Stimulated activated CD4-positive, alpha-beta T cell treated with anti-CD3 and anti-CD28 coated beads, TNF-alpha, amount 100 ng/mL, for 1 hour (primary cell): ENCODE measurements around the gene AMPD3.
"Not testable (repeated sequence)": the region's sequence is repeated elsewhere in the genome, so short reads cannot be mapped to it uniquely, and the experiment has no call there.

Experiments used
- DNase-seq, 3 donors: peaks; one replicate each; pipeline ENCODE4 v3.0.0-alpha.2; 2020; ENCODE audit warnings: low read depth in 3 of 3, low spot score in 1 of 3

The AMPD3 gene

GRCh38 chr11:10436683-10437082 lies 18.4 kb upstream of the AMPD3 start:
- not testable (repeated sequence) for DNase-seq

- no peak for DNase-seq
Observed at GRCh38 chr11:10438458-10438857, 16.6 kb upstream of the AMPD3 start.

GRCh38 chr11:10439351-10439750 lies 15.7 kb upstream of the AMPD3 start:
- DNase-seq, result no peak

GRCh38 chr11:10439924-10440323 lies 15.1 kb upstream of the AMPD3 start:
- DNase-seq, result no peak

DNA sequence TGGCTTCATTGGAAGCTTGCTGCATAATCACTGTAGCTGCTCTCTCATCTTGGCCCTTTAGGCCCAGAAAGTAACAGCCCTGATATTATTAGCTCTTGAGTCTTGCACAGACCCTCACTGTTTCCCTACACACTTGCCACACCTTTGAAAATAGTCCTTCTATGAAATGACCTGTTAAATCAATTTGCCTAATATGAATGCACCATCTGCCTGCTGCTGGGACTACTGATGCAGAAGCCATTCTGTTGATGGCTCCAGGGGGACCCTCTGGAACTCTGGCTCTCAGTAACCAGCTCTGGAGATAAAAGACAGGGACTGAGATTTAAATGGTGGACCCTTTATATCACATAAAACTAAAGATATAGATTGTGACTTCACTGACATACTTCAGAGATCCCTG lies 14.7 kb upstream of the AMPD3 start:
- DNase-seq, result no peak

GRCh38 chr11:10441091-10441490 lies 14.0 kb upstream of the AMPD3 start:
- DNase-seq, result no peak

DNA sequence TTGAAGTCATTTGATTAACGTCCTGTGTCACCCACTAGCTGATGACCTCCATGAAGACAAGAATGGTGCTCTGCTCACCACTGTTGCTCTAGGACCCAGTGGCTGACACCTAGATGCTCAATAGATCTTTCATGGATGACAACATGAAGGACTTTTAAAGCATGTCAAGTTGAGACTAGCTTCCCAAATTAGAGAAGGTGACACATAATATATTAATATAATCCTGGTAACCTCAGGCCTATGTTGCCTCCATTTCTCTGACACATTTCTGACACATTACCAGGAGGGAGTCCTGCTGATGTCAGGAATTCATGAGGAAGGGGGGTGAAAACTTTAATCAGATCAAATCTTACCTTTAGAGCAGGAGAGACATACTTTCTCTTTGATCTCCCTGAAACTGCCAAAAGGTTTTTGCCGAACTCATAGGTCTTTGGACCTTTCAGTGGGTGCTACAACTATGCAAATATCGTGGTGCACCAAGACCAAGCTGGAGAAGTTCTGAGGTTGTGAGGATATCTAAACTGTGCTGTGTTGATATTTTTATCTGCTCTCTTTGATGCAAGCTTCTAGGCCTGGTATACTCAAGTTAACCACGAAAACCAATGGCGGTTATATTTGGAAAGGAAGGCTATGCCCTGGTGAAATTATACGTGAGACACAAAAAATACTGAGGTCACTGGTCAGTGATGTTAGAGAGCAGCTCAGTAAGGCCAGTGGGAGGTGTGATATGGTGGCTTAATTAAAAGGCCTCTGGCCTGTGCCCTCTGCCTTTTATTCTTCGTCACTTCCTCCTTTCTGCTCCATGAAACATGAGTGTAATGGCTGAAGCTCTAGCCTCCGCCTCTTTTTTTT lies 13.2 kb upstream of the AMPD3 start:
- DNase-seq, result no peak

GRCh38 chr11:10443152-10443551 lies 11.9 kb upstream of the AMPD3 start:
- no peak for DNase-seq

- DNase-seq, result no peak
Observed at GRCh38 chr11:10443721-10444235, 11.3 kb upstream of the AMPD3 start.

DNA sequence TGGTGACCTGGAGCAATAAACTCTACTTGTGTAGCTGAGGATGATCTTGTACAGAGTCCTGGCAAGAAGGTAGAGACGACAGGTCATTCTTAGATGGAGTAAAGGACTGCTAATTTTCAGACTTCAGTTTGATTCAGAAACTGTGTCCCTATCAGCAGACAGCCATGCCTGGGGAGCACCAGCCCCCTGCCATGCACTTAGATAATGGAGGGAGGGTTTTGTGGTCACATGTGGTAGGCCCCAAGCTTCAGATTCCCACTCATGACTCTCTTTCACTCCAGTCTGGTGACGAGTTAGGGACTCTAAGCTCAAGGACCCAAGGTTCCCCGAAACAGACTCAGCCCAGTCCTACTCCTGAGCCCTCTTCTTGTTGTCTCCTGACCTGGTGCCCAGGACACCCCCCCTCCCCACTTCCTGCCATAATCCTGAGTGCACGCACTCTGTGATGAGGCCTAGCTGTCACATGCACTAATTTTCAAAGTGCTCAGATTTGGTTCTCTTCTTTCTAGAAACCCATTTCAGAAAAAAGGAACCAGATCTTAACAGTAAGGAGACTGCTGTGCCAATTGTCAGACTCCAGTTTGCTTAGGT lies 10.2 kb upstream of the AMPD3 start:
- no peak for DNase-seq

- DNase-seq, result no peak
Observed at GRCh38 chr11:10447445-10447844, 7.6 kb upstream of the AMPD3 start.

DNA sequence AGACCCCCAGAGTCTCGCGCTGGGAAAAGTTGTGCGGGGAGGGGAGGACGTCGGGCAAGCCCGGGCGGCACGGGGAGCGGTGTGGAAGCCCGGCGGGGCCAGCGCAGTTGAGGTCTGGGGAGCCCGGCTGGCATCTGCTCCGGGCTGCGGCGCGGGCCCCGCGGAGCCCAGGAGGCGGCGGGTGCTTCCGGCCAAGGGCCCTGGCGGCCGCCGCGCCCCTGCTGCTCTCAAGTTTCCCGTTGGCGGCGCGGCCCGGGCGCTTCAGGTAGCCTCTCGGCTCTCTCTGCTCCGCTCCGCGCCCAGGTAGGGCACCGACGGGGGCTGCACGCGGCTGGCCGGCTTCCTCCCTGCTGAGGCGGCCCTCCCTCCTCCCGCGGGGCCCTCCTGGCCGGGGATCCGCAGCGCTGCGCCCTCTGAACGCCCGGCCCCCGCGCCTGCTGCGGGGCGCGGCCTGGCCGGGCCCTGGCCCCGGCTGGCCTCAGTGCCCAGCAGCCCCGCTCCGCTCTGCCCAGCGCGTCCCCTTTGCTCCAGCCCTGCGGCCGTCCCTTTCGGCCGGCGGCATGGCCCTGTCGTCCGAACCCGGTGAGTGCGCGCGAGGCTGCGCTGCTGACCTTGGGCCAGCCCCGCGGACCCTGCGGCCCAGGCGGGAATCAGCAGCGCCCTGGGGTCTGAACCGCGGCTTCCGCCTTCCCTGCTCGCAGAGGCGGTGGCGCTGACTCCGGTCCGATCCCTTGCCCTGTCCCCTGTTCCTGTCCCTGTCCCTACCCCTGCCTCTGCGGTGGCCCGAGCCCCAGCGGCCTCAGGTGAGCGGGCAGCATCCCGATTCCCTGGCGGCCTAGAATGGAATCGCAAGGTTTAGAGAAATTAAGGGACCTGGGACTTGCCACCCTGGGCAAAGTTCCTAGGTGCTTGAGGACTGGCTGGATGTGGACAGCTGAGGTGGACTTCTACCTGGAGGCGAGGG lies 4.3 kb upstream of the AMPD3 start:
- DNase-seq, result peak in 2 of 3 donors; percentile 22 to 39

DNA sequence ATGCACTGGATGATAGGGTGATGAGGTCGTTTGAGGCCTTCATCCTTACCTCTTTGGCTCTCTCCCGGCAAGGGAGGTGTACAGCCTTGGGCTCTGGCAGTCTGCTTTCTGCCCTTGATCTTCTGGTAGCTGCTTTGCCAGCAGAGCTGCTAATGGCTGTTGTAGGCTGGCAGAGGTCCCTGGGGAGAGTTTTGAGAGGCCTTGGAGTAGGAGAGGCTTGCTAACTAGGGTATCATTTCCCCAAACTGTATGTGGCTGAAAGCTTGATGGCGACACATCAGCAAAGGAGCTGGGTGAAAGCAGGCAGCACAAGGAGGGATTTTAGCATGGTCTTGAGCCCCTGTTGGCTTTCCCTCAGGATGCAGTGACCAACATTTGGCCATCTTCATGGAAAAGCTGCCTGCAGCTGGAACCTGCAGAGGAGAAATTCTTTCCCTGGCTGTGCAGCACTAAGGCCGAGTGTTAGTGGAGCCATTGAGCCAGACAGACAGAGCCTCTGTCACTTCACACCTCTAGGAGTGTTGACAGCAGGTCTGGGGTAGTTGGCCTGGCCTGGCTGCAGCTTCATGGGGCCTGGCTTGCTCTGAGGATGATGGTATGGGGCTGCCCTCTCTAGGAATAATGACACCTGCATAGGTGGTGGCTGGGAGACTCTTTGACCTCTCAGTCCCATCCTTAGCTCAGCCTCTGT lies 3.5 kb upstream of the AMPD3 start:
- no peak for DNase-seq

- no peak for DNase-seq
Observed at GRCh38 chr11:10452211-10452767, 2.8 kb upstream of the AMPD3 start.

DNA sequence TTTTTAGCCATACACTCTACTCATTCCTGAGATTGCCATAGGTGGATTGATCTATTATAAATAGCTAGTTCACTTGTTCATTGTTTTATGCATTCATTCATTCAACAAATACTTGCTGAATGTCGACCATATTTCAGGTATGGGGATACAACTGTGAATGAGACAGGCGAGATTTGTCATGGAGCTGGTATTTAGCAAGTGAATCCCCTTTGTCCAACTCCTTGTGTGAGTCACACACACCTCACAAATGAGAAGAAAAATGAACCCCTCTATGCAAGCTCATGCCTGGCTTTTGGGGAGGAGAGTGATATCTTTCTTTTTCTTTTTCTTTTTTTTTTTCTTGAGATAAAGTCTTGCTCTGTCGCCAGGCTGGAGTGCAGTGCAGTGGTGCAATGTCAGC lies 1.8 kb upstream of the AMPD3 start:
- DNase-seq, result no peak

GRCh38 chr11:10455637-10456487 lies 798 bp downstream of the AMPD3 start:
- DNase-seq, result peak; percentile 41 to 52 (median 49)

DNA sequence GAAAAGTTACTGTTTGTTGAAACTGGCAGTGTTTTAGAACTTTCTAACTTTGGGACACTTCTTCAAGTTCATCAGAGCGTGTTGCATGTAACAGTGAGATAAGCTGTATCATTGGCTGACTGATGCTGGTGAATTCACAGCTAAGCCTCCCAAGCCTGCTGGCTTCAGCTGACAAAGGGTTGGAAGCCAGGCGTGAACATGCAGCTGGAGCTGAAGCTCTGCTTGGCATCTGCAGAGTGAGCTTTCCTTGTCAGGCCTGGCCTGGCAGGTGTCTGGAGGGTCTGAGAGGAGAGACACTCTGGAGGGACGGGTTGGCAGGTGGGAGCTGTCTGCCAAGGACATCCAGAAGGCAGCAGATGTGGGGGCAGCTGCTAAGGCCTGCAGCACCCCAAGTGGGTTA lies 1.5 kb downstream of the AMPD3 start:
- no peak for DNase-seq

DNA sequence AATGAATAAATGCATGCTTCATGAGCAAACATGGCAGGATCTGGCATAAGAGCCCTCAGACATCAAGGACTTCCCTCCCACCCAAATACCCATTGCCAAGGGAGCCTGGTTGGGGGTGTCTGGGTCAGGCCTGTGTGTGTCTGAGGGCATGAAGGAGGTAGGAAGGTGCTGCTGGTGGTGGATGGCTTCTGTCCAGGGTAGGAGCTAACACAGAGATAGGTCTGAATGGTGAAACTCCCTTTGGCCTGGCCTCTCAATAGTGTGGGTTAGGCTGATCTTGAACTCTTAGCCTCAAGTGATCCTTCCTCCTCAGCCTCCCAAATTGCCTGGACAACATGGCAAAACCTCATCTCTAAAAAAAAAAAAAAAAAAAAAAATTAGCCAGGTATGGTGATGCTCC lies 2.8 kb downstream of the AMPD3 start:
- no peak for DNase-seq
